Transverse colon (tissue), 4 donors: ENCODE data around the gene ZCCHC3. TPM values are rescaled to one million over a fixed set of nuclear protein-coding genes. Genes with fewer than 3 reads are reported as not detected.
"Not testable (repeated sequence)": the region's sequence is repeated elsewhere in the genome, so short reads cannot be mapped to it uniquely, and the experiment has no call there.

Experiments used
- DNase-seq: peaks from one replicate; pipeline ENCODE4 v3.0.0-alpha.2; 2019
- H3K27ac ChIP-seq, 4 donors: fragments of 200-600 bp; sonication (generic); 2 replicates each; pipeline ENCODE4 v1.5.1; 2016 to 2018; ENCODE audit warnings: inconsistent platforms in 4 of 4
- H3K27me3 ChIP-seq: fragments of 200-600 bp; sonication (generic); 2 replicates; pipeline ENCODE4 v1.5.1; 2017; ENCODE audit warnings: inconsistent platforms
- H3K36me3 ChIP-seq, 4 donors: fragments of 200-600 bp; sonication (generic); 2 replicates each; pipeline ENCODE4 v1.5.1; 2017 to 2019; ENCODE audit warnings: inconsistent platforms in 4 of 4
- H3K4me1 ChIP-seq, 4 donors: fragments of 200-600 bp; sonication (generic); 2 replicates each; pipeline ENCODE4 v1.5.1; 2017 to 2020; ENCODE audit warnings: inconsistent platforms in 4 of 4
- H3K4me3 ChIP-seq, 4 donors: fragments of 200-600 bp; sonication (generic); 1 replicate in 1 of 4; 2 replicates in 3 of 4; pipeline versions ENCODE4 v1.5.1 to v1.6.1; 2017 to 2019; ENCODE audit warnings: inconsistent platforms in 4 of 4
- H3K9me3 ChIP-seq, 2 donors: fragments of 200-600 bp; sonication (generic); 2 replicates each; pipeline ENCODE4 v1.5.1; 2017 to 2019; ENCODE audit warnings: inconsistent platforms in 2 of 2
- EP300 ChIP-seq: sonication (generic); formaldehyde crosslinking; IDR thresholded peaks from one replicate; pipeline ENCODE4 v1.6.1; 2017; ENCODE audit warnings: antibody characterized with exemption, low read depth
- POLR2A ChIP-seq: fragments of 450-650 bp; IDR thresholded peaks from one replicate; pipeline ENCODE4 v1.6.1; 2016; ENCODE audit warnings: antibody characterized with exemption, mild to moderate bottlenecking, moderate library complexity
- POLR2AphosphoS5 ChIP-seq, 3 donors: sonication (generic); formaldehyde crosslinking; IDR thresholded peaks; one replicate each; pipeline ENCODE4 v1.6.1; 2016; ENCODE audit warnings: antibody characterized with exemption in 3 of 3
- WGBS, 2 donors: methylation state at CpG; one replicate each; pipeline ENCODE4 v1.1.5; 2018; ENCODE audit warnings: low coverage in 1 of 2; 5-methylcytosine and 5-hydroxymethylcytosine counted together
- in situ Hi-C, 4 donors: fragments of 200-750 bp; cut with MboI; loops; one replicate each; pipeline versions ENCODE4 v1.15.0 to v1.15.1; 2017; ENCODE audit warnings: low sequenced_read_pairs in 3 of 4, low pct_ligation_motif_present in 1 of 4, low pct_unique_long_range_greater_than_20kb in 1 of 4
- intact Hi-C: fragments of 100-400 bp; cut with DNase I; formaldehyde crosslinking; loops from one replicate; pipeline ENCODE4 v1.15.1; 2023; ENCODE audit warnings: low total_unique reads
- total RNA-seq, 4 donors: library from RNA; depleted of rRNA; stranded (reverse); fragments of >200 nt; gene quantifications; one replicate each; pipeline ENCODE4 v1.1.0, GENCODE V29; 2016
- TF ChIP-seq, protein P1 (sequence below), 5 experiments: fragments of 200-600 bp in 3 of 5; fragments of 450-650 bp in 2 of 5; sonication (generic) in 3 of 5; IDR thresholded peaks; 1 replicate in 2 of 5; 2 replicates in 3 of 5; pipeline ENCODE4 v1.5.1; 2016 to 2017; ENCODE audit warnings: antibody characterized with exemption in 5 of 5, inconsistent platforms in 3 of 5, mild to moderate bottlenecking in 2 of 5, moderate library complexity in 1 of 5

Gene ZCCHC3, protein sequence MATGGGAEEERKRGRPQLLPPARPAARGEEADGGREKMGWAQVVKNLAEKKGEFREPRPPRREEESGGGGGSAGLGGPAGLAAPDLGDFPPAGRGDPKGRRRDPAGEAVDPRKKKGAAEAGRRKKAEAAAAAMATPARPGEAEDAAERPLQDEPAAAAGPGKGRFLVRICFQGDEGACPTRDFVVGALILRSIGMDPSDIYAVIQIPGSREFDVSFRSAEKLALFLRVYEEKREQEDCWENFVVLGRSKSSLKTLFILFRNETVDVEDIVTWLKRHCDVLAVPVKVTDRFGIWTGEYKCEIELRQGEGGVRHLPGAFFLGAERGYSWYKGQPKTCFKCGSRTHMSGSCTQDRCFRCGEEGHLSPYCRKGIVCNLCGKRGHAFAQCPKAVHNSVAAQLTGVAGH
- total RNA-seq = 10 to 100 TPM in 2 of 4 donors, 1 to 10 TPM in 2; 6.6 to 16.0 (median 10.1) TPM

DNA sequence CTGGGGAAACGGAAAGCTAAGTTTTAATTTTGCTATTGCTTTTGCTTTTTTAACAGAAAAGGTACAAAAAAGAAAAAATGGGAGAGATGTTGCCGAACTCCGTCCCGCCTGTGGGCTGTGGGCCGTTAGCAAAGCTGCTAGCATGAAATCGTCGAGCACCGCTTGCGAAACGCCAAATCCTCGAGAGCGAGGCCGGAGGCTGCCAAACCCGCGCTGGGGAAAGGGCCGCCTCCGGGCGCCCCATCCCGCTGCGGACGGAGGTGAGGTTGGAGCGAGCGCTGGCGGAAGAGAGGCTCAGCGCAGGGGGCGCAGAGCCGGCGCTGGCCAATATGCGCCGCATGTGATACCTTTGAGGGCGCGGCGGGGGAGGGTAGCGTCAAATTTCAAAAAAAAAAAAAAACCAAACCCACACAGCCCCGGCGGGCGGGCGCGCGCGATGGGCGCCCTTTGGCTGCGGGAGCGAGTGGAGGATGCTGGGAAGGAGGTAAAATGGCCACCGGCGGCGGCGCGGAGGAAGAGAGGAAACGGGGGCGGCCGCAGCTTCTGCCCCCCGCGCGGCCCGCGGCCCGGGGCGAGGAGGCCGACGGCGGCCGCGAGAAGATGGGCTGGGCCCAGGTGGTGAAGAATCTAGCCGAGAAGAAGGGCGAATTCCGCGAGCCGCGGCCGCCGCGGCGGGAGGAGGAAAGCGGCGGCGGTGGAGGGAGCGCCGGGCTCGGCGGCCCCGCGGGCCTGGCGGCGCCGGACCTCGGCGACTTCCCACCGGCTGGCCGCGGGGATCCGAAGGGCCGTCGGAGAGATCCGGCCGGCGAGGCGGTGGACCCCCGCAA is at the start of gene ZCCHC3:
TSS of gene ZCCHC3 (plus strand) at position 473 of the 827 bp plus-strand sequence. CDS start at position 490, 17 bp downstream.
- Histone ChIP-seq H3K27me3 (no peaks in the 10 kb centered on the region), H3K9me3 (no peaks in the 10 kb centered on the region), H3K27ac (peak within 1 kb of the TSS; percentile 96 to 100 (median 100)), H3K4me3 (peak within 1 kb of the TSS; percentile 67 to 96 (median 84)), H3K36me3 (no peaks in the 10 kb centered on the region), H3K4me1 (peaks cover 4 to 36% (median 36%) of the 10 kb centered on the region in 4 donors)
- DNase-seq = peak; percentile 86
- TF ChIP-seq EP300 (no peak), POLR2A (peak; percentile 67), POLR2AphosphoS5 (IDR thresholded peaks at IDR 0.05) (peak; percentile 53 to 80 (median 74))
- TF ChIP-seq, protein P1, sequence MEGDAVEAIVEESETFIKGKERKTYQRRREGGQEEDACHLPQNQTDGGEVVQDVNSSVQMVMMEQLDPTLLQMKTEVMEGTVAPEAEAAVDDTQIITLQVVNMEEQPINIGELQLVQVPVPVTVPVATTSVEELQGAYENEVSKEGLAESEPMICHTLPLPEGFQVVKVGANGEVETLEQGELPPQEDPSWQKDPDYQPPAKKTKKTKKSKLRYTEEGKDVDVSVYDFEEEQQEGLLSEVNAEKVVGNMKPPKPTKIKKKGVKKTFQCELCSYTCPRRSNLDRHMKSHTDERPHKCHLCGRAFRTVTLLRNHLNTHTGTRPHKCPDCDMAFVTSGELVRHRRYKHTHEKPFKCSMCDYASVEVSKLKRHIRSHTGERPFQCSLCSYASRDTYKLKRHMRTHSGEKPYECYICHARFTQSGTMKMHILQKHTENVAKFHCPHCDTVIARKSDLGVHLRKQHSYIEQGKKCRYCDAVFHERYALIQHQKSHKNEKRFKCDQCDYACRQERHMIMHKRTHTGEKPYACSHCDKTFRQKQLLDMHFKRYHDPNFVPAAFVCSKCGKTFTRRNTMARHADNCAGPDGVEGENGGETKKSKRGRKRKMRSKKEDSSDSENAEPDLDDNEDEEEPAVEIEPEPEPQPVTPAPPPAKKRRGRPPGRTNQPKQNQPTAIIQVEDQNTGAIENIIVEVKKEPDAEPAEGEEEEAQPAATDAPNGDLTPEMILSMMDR (IDR thresholded peaks at IDR 0.05) = peak in 3 of 5 experiments; percentile 20 to 22 (median 20)
- 0 to 2% methylated on average over 12 to 87 of the region's 99 CpGs for WGBS, 2 donors
- intact Hi-C loops (no loop called here), in situ Hi-C loops (no loop called here)

DNA sequence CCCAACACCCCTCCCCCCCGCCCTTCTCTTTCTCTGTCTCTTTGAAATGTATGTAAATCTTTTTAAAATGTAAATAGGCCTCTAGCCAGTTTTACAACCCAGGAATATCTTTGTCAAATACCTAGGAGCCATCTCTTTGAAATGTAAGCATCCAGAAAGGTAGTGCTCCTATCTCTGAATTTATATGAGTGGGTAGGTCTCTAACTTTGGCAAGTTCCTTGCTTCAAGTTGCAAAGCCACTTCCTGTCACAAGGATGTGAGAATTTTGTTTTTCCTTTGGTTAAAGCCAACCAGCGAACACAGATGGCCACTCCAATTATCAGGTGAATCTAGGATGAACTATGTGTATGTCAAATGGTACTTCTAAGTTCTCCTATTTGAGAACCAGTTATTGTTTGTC is 46.0 kb upstream of the ZCCHC3 start:
- TF ChIP-seq EP300 (no peak), POLR2A (no peak), POLR2AphosphoS5 (IDR thresholded peaks at IDR 0.05) (no peak)
- TF ChIP-seq, protein P1 (IDR thresholded peaks at IDR 0.05) = no peak
- H3K9me3 ChIP-seq = no peaks in the 10 kb centered on the region
- no peaks in the 10 kb centered on the region for H3K4me1 ChIP-seq
- no peak overlapping the region for H3K4me3 ChIP-seq
- no peak overlapping the region for H3K27ac ChIP-seq
- no peak for DNase-seq
- H3K27me3 ChIP-seq = peaks cover 8% of the 10 kb centered on the region
- in situ Hi-C loops (no loop called here), intact Hi-C loops (no loop called here)
- H3K36me3 ChIP-seq = no peaks in the 10 kb centered on the region
- WGBS, 2 donors = 33 to 55% methylated on average over 1 to 2 of the region's 2 CpGs

DNA sequence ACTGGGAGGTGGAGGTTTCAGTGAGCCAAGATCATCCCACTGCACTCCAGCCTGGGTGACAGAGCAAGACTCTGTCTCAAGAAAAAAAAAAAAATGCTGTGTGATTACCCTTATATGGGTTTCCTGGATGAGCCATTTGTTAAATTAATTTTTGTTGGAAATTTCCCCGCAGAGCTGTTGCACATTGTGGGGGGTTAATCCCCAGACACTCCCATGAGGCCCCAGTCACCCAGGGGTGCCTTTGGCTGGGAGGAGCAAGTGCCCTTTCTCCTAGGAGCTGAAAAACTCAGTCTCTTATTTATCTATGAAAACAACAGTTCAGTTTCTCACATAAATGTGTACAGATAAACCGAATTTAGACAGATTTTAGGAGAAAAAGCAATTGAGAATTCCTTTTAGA is 44.6 kb upstream of the ZCCHC3 start:
- in situ Hi-C loops (no loop called here), intact Hi-C loops (no loop called here)
- no peaks in the 10 kb centered on the region for H3K9me3 ChIP-seq
- peaks cover 11% of the 10 kb centered on the region for H3K27me3 ChIP-seq
- WGBS, 2 donors = 66 to 80% methylated on average over 2 of the region's 2 CpGs
- TF ChIP-seq EP300 = no peak
- TF ChIP-seq, protein P1 (IDR thresholded peaks at IDR 0.05) = no peak
- TF ChIP-seq POLR2A = no peak
- no peak for TF ChIP-seq POLR2AphosphoS5 (IDR thresholded peaks at IDR 0.05)
- DNase-seq = no peak
- H3K36me3 ChIP-seq = no peaks in the 10 kb centered on the region
- H3K27ac ChIP-seq = no peak overlapping the region
- no peak overlapping the region for H3K4me3 ChIP-seq
- H3K4me1 ChIP-seq = no peaks in the 10 kb centered on the region

DNA sequence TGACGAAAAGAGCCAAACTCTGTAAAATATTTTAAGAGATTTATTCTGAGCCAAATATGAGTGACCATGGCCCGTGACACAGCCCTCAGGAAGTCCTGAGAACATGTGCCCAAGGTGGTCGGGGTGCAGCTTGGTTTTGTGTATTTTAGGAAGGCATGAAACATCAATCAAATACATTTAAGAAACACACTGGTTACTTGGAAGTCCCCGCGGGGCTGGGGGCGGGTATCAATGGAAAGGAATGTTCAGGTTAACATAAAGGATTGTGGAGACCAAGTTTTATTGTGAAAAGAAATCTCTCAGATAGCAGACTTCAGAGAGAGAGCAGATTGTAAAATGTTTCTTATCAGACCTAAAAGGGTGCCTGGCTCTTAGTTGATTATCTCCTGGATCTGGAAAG is 43.9 kb upstream of the ZCCHC3 start:
- in situ Hi-C loops, H3K4me1 ChIP-seq, H3K36me3 ChIP-seq, H3K4me3 ChIP-seq, intact Hi-C loops, H3K27ac ChIP-seq, DNase-seq, H3K9me3 ChIP-seq: not testable (repeated sequence)
- peaks cover 11% of the 10 kb centered on the region for H3K27me3 ChIP-seq
- 48 to 63% methylated on average over 3 to 6 of the region's 6 CpGs for whole genome bisulfite sequencing, 2 donors
